ENCODE data around the gene DIPK1A. TPM values are rescaled to one million over a fixed set of nuclear protein-coding genes. Genes with fewer than 3 reads are reported as not detected.

Gene DIPK1A
- total RNA-seq, 1 experiment from 2014 or later = 3.8 TPM

DNA sequence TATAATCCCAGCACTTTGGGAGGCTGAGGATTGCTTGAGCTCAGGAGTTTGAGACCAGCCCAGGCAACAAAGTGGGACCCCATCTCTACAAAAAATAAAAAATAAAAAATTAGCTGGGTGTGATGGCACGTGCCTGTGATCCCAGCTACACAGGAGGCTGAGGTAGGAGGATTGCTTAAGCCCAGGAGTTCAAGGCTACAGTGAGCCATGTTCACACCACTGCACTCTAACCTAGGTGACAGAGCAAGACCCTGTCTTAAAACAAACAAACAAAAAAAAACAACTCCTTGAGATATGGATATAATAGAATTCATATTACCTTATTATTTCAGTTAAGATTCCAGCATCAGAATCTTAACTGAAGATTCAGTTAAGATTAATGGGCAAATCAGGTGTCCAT lies 77.1 kb downstream of the DIPK1A start:
- no peaks in the 10 kb centered on the region for H3K4me1 ChIP-seq (ENCODE audit: insufficient read depth, low read length)
- H4K8ac ChIP-seq (replicated peaks; ENCODE audit: insufficient read length, low read depth, low read length) = no peak overlapping the region
- H3K27me3 ChIP-seq (ENCODE audit: insufficient read depth, low read length) = no peaks in the 10 kb centered on the region
- H3K56ac ChIP-seq (ENCODE audit: insufficient read length, low read depth, low read length) = no peak overlapping the region
- H2AK5ac ChIP-seq (ENCODE audit: insufficient read length, low read length) = no peak overlapping the region
- H2AFZ ChIP-seq (ENCODE audit: low read length) = no peak overlapping the region
- no peak for DNase-seq
- Mint-ChIP-seq H3K27me3 (ENCODE audit: low read depth) (no peaks in the 10 kb centered on the region), H3K27ac (no peak overlapping the region), H3K4me1 (peaks cover 0 to 2% of the 10 kb centered on the region in 2 experiments; a peak in 1 of 4 replicates), H3K4me3 (no peak overlapping the region), H3K36me3 (ENCODE audit: insufficient read depth in 1 of 3, low read depth in 3 of 3) (no peaks in the 10 kb centered on the region), H3K9me3 (peaks cover under 1 to 3% of the 10 kb centered on the region in 2 experiments; a peak in 2 of 5 replicates)
- H4K5ac ChIP-seq (ENCODE audit: insufficient read length, low read depth, low read length) = no peak overlapping the region
- H2BK15ac ChIP-seq (ENCODE audit: low read depth, low read length) = no peak overlapping the region
- no CpG with 5 or more reads among the region's 1 CpG for WGBS (ENCODE audit: extremely low coverage, insufficient read length, low lambda C conversion rate)
- H3K4ac ChIP-seq (ENCODE audit: low read depth, low read length) = no peak overlapping the region
- H2BK20ac ChIP-seq (ENCODE audit: low read depth, low read length, poor library complexity, severe bottlenecking) = no peak overlapping the region
- no peak overlapping the region for H4K91ac ChIP-seq (ENCODE audit: insufficient read length, low read depth, low read length)
- H3K27ac ChIP-seq (ENCODE audit: insufficient read length, low read depth, low read length) = no peak overlapping the region
- no peak overlapping the region for H3K4me2 ChIP-seq (ENCODE audit: insufficient read depth, insufficient read length, low read length)
- no peaks in the 10 kb centered on the region for H4K20me1 ChIP-seq (ENCODE audit: control insufficient read depth, insufficient read depth, insufficient read length)
- no peaks in the 10 kb centered on the region for H3K23me2 ChIP-seq (ENCODE audit: insufficient read length, low read depth, low read length, poor library complexity, severe bottlenecking)
- no peak overlapping the region for H2BK12ac ChIP-seq (ENCODE audit: insufficient read length, low read depth, low read length)
- no peak overlapping the region for H3K9ac ChIP-seq (ENCODE audit: extremely low read depth, insufficient read length, low read length)
- H3K18ac ChIP-seq (ENCODE audit: insufficient read length, low read depth, low read length) = no peak overlapping the region
- no peaks in the 10 kb centered on the region for H3K9me3 ChIP-seq (ENCODE audit: control insufficient read depth, low read depth, low read length)
- no peak overlapping the region for H2BK120ac ChIP-seq (ENCODE audit: low read depth, low read length, poor library complexity, severe bottlenecking)
- no peak overlapping the region for H2BK5ac ChIP-seq (ENCODE audit: insufficient read length, low read length)
- no peak overlapping the region for H3K14ac ChIP-seq (ENCODE audit: insufficient read depth, low read length)
- no peak for TF ChIP-seq CTCF (conservative IDR thresholded peaks at IDR 0.05)
- H3K79me1 ChIP-seq (ENCODE audit: insufficient read depth, low read depth, low read length, poor library complexity, severe bottlenecking) = no peaks in the 10 kb centered on the region
- no peak overlapping the region for H3T11ph ChIP-seq (ENCODE audit: low read length)
- no peak overlapping the region for H3K23ac ChIP-seq (ENCODE audit: insufficient read length, low read depth, low read length)
- H3K79me2 ChIP-seq (ENCODE audit: insufficient read depth, low read length) = no peaks in the 10 kb centered on the region

Measured in H9 (cell line).